CD4-positive, alpha-beta T cell treated with Interleukin-12 subunit alpha and Interleukin-12 subunit beta, for 1 hour (primary cell): ENCODE results near the gene BMP15.

Source experiments
- DNase-seq: peaks from one replicate; pipeline ENCODE4 v3.0.0-alpha.2; 2020

BMP15 gene

DNA sequence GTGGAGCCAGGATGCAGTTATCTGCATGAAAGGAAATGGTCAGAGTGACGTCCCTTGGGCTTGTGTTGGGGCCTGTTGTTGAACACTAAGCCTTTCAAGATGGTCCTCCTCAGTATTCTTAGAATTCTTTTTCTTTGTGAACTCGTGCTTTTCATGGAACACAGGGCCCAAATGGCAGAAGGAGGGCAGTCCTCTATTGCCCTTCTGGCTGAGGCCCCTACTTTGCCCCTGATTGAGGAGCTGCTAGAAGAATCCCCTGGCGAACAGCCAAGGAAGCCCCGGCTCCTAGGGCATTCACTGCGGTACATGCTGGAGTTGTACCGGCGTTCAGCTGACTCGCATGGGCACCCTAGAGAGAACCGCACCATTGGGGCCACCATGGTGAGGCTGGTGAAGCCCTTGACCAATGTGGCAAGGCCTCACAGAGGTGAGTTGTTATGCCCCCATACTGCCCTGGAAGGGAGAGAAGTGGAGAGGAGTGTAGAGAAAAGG is at the start of gene BMP15:
BMP15 (plus strand) TSS at position 51 of the 492 bp plus-strand sequence; CDS start at position 100, 49 bp downstream.
- DNase-seq = no peak

DNA sequence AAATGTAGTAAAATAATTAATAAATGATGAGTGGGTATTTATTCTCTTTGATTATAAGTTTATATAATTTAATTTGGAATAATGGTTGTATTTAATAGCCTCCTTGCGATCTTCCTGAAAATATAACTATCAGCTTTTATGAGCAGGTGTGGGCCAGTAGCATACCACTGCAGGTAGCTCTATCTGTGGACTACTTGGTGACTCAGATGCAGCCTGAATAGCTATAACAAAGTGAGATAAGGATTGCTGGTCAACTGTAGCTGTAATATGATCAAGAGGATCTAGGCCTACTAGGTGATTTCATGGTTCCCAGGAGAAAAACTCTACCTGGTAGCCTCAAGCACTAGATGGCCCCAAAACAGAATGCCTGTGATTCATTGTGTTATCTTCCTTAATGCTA is 47.1 kb upstream of the BMP15 start:
- no peak for DNase-seq

- DNase-seq = no peak
These were observed 45.2 kb upstream of the BMP15 start for GRCh38 chrX:50865311-50865710.

- no peak for DNase-seq
These were observed 38.5 kb upstream of the BMP15 start for GRCh38 chrX:50871922-50872453.

- DNase-seq = no peak
These were observed 35.7 kb upstream of the BMP15 start for GRCh38 chrX:50874876-50875275.

DNA sequence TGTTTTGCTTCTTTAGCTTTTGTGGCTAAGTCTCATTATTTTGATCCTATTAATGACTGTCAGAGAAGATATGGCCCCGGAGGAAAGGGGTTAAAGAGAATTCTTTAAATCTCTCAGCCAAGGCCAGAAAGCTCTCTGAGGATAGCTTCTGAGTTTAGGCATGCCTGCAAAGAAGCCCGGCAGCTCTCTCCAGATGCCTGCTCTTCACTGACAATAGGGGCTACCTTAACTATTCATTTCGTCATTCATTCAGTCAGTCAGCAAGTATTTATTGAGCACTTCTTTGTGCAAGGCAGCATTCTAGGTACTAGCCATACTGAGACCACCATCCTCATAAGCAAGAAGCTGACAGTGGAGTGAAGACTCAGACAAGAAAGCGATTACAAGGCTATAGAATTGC is 34.0 kb upstream of the BMP15 start:
- no peak for DNase-seq

DNA sequence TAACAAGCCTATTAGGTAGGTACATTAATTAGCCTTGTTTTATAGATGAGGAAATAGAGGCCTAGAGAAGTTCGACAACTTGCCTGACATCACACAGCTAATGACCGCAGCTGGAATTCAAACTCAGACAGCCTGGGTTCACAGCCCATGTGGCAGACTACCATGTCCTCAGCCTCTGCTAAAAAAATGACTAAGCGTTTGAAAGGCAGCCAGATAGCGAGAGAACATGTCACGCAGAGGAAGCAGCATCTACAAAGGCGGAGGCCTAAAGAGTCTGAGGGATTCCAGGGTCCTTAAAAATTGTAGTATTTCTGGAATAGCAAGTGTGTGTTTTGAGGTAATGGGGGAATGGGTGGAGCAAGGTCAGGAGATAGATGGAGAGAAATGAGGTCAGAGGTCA is 33.2 kb upstream of the BMP15 start:
- DNase-seq = no peak

- DNase-seq = no peak
These were observed 29.5 kb upstream of the BMP15 start for GRCh38 chrX:50881028-50881427.

DNA sequence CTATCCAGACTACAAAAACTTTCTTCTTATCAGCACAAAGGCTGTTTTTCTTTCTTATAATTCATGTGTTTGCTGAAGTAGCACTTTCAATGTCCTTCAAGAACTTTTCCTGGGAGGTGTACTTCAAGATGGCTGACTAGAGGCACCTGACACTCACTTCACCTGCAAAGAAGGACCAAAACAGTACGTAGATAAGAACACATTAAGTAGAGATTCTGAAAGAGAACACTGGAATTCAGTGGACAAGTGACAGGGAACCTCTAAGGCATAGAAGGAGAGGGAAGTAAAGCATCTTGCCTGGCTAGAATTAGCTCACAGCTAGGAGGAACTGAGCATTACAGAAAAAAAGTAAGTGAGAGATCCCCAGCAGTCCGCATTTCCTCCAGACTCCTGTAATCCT is 21.7 kb upstream of the BMP15 start:
- DNase-seq = no peak

DNA sequence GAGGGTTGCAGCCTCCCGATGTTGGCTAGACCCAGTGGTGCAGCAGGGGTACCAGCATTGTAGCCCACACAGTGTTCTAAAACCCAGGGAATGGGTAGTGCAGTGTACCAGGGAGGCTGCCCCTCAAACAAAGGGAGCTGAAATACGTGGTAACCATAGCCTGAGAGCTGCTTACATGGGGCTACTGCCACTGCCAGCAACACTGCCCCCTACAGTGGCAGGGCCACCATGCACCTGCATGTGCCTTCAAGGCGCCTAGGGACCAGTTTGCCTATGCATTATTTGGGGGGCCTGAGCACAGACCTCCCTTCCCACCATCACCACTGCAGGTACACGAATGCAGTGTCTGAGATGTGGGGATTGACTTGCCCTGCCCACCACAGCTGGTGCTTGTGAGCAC is 21.0 kb upstream of the BMP15 start:
- no peak for DNase-seq

GRCh38 chrX:50893047-50893446 is 17.5 kb upstream of the BMP15 start:
- no peak for DNase-seq

GRCh38 chrX:50893466-50893865 is 17.1 kb upstream of the BMP15 start:
- DNase-seq = no peak

- no peak for DNase-seq
These were observed 5.2 kb upstream of the BMP15 start for GRCh38 chrX:50905334-50905733.

- DNase-seq = no peak
These were observed 3.0 kb downstream of the BMP15 start for GRCh38 chrX:50913520-50913919.

DNA sequence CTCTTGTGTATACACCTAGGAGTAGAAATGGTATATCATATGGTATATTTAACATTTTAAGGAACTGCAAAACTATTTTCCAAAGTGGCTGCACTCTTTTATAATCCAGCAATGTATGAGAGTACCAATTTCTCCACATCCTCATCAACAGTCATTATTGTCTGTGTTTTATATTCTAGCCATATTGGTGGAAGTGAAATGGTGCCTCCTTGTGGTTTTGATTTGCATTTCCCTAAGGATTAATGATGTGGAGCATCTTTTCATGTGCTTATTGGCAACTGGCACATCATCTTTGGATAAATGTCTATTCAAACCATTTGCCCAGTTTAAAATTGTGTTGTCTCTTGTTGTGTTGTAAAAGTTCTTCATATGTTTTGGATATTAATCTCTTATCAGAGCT is 9.6 kb downstream of the BMP15 start:
- no peak for DNase-seq

- no peak for DNase-seq
These were observed 16.6 kb downstream of the BMP15 start for GRCh38 chrX:50927127-50927526.

DNA sequence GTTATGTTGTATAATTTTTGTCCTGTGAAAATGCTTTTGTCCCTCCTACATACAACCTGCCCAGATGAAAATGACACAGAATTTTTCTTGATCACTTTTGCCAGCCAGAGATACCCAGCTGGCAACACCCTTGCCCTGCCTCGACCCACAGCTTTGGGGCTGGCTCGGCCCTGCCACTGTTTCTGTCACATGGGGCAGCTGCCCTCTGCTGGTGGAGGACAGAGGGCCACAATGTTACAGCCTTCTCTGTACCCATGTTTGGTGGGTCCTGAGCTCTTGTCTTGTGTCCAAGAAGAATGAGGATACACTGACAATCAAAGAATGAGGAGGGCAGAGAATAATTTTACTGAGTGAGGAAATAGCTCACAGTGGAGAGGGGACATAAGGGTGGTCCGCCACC is 31.1 kb downstream of the BMP15 start:
- DNase-seq = no peak

GRCh38 chrX:50942471-50942870 is 31.9 kb downstream of the BMP15 start:
- no peak for DNase-seq

GRCh38 chrX:50952406-50952805 is 41.9 kb downstream of the BMP15 start:
- no peak for DNase-seq

DNA sequence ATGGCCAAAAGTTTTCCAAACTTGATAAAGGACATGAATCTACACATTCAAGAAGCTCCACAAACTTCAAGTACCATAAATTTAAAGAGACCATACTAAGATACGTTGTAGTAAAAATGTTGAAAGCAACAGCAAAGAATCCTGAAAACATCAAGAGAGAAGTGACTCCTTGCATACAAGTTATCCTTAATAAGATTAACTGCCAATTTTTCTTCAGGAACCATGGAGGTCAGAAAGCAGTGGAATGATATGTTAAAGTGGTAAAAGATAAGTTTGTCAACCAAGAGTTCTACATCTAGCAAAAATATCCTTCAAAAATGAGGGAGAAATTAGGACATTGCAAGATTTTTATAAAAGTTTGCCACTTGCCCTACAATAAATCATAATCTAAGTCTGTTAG is 43.3 kb downstream of the BMP15 start:
- DNase-seq = no peak

DNA sequence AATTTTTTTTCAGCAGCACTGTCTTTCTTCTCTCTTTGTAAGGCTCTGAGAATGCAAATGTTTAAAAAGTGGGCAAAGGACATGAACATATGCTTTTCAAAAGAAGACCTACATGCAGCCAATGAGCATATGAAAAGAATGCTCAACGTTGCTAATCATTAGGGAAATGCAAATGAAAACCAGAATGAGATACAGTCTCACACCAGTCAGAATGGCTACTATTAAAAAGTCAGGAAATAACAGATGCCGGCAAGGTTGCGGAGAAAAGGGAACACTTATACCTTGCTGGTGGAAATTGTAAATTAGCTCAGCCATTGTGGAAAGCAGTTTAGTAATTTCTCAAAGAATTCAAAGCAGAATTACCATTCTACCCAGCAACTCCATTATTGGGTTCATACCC is 51.6 kb downstream of the BMP15 start:
- DNase-seq = no peak

GRCh38 chrX:50963842-50964241 is 53.3 kb downstream of the BMP15 start:
- DNase-seq = no peak
